Measurements from ENCODE around the gene GJB2.
"Not testable (repeated sequence)": the region's sequence is repeated elsewhere in the genome, so short reads cannot be mapped to it uniquely, and the experiment has no call there.

The GJB2 gene

DNA sequence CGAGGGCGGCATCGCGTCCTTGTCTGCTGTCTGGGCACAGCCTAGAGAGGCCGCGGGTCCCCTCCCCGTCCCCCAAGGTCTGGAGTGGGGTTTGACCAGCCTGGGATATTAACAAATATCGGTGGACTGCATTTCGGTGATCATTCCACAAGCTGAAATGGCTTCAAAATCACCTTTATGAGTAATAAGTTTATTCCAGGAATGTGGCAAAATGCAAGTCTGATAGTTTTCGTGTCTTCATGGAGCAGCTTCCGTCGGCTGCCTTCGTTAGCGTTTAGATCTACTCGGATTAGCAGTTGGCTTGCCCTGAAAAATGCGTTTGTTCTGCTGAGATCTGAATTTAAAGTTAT, 30.8 kb downstream of the GJB2 start:
- Mint-ChIP-seq H3K27me3 (peaks cover 46% of the 10 kb centered on the region), H3K4me3 (peak overlapping the region; percentile 71), H3K36me3 (ENCODE audit: low read depth) (no peaks in the 10 kb centered on the region), H3K9me3 (no peaks in the 10 kb centered on the region), H3K27ac (no peak overlapping the region), H3K4me1 (peaks cover 20% of the 10 kb centered on the region)
- no peak for DNase-seq
- ATAC-seq = no peak

DNA sequence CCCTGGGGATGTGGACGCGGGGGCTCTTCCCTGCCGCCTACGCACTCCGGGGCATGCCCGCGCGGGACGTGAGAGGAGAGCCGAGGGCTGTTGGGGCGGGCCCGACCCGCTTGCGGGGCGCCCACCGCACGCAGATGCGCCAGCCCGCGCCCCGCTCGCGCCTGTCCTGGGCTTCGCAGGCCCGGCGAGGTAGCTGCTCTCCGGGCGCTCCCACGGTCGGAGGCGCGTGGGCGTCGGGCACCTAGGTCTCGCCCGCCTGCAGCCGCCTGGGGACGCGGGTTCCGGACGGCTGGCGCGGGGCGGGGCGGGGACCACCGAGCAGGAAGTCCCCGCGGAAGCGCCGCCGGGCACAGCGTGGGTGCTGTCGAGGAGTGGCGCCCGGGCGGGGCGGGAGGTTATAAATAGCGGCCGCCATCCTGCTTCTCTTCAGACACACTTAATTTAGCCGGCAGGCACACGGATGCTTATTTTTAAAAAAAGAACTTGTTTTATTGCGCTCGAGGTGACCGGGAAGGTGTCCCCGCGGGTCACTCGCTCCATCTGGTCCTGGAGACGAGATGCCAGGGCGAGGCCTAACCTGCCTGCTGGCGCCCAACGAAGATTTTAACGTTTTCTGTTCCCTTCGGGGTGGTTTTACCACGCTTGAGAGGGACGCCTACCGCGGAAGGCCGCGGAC, 31.3 kb downstream of the GJB2 start:
- peak; percentile 60 for ATAC-seq
- H3K27me3 Mint-ChIP-seq = peaks cover 47% of the 10 kb centered on the region
- peak overlapping the region; percentile 71 for H3K4me3 Mint-ChIP-seq
- peaks cover 20% of the 10 kb centered on the region for H3K4me1 Mint-ChIP-seq
- H3K27ac Mint-ChIP-seq = no peak overlapping the region
- H3K9me3 Mint-ChIP-seq = no peaks in the 10 kb centered on the region
- DNase-seq = peak; percentile 67
- no peaks in the 10 kb centered on the region for H3K36me3 Mint-ChIP-seq (ENCODE audit: low read depth)

DNA sequence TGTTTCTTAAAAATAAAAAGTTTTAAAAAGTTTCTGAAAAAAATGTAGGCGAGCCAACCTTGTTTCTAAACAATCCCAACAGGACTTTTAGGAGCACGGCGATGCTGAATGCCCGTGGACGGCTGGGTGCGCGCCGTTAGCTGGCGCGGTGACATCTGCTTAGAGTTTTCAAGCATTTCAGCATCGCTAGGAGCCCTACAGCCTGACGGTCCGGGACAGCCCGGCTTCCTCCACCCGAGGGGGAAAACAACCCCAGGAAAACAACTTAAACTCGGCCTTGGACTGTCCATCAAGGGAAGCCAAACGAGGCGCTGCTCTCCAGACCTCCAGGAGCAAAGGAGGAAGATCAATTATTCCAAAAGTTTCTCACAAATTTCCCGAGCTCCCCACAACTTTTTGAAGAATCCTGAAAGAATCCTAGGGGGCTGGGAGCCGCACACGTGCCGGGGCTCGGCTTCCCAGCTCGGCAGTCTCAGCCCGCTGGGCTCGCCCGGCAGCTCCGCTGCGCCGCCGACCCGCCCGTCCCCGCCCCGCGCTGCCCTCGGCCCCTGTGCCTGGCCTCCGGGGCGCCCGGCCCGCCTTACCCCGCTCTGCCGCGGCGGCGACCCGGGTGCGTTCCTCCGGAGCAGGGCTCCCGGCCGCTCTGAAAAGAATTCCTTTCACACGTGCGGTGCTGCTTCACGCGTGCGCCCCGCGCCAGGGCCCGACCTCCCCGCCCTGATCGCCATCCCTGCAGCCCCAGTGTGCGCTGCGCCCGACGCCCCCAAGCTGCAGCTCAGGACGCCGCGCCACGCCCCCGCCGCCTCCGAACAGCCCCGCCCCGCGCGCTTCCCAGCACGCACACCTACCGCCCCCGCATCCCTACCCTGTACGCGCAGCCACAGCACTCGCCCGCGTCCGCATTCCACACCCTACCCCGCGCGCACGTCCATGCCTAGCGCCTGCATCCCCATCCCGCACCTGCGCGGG, 32.1 kb downstream of the GJB2 start, which contains the start of gene GJA3:
Gene GJA3, minus strand, starts transcription at position 747 of the 969 bp plus-strand sequence. CDS start 17,764 bp downstream, outside the sequence.
- Mint-ChIP-seq H3K27me3 (peaks cover 40% of the 10 kb centered on the region), H3K4me1 (peaks cover 20% of the 10 kb centered on the region), H3K4me3 (peak within 1 kb of the TSS; percentile 79), H3K27ac (no peak within 1 kb of the TSS), H3K9me3 (no peaks in the 10 kb centered on the region), H3K36me3 (ENCODE audit: low read depth) (no peaks in the 10 kb centered on the region)
- peak; percentile 50 for ATAC-seq
- peak; percentile 57 for DNase-seq

DNA sequence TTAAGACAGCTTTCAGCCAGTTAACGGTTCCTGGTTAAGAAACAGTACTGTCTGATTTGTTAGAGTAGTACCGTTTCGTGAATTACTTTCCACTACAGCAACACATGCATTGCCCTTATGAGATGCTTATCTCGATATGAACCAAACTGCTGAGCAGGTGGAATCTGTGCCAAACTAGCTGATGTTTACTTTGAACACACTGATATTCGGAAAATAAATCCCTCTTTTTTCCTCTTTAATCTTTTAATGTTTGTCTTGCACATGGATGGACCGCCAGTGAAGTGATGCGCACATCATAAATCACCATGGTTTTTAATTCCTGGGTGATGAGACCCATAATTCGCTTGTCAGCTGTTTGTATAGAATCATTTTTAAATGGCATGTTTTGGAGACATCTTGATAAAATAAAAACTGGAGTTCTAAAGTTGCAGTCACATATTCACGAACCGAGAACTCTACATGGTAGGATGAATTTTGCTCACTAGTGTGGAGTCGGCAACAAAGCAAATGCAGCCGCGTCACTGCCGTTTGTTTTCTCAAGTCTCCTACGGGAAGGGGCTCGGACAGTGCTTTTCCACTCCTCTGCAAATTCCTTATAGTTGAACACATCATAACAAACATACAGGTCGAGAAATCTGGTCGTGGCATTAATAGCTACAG, 33.0 kb downstream of the GJB2 start:
- no peak for ATAC-seq
- H3K4me1 Mint-ChIP-seq = peaks cover 20% of the 10 kb centered on the region
- H3K9me3 Mint-ChIP-seq = no peaks in the 10 kb centered on the region
- DNase-seq = no peak
- H3K4me3 Mint-ChIP-seq = peak overlapping the region; percentile 79
- H3K27ac Mint-ChIP-seq = no peak overlapping the region
- peaks cover 43% of the 10 kb centered on the region for H3K27me3 Mint-ChIP-seq
- H3K36me3 Mint-ChIP-seq (ENCODE audit: low read depth) = no peaks in the 10 kb centered on the region

DNA sequence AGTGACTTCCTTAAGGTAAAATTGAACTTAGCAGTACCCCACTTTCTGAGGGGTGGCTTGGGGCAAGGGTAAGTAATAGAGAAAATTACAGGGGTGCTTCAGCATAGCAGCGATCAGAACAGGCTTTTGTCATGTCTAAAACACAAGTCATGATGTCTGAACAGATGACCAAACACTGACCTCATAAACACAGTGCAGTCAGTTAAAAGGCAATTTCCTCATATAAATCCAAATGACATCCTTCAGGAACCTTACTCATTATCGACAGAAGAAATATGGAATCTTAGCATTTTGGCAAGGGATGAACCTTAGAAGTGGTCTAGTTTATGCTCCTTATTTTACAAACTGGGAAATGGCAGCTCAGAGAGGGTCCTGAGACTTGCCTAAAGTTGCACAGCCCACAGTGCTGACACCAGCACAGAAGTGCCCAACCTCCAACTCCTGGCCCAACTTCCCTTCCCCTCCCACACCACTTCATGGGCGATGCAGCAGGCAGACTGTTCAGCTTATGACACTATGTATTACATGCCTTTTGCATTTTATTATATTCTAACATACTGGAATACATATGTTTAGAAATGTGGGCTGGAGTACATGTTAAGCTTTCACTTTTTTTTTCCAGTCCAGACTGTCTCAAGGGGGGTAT, 35.5 kb downstream of the GJB2 start:
- H3K4me3 Mint-ChIP-seq = no peak overlapping the region
- H3K36me3 Mint-ChIP-seq (ENCODE audit: low read depth) = no peaks in the 10 kb centered on the region
- peaks cover 34% of the 10 kb centered on the region for H3K27me3 Mint-ChIP-seq
- H3K9me3 Mint-ChIP-seq = no peaks in the 10 kb centered on the region
- H3K4me1 Mint-ChIP-seq = peaks cover 18% of the 10 kb centered on the region
- no peak overlapping the region for H3K27ac Mint-ChIP-seq
- DNase-seq = no peak
- no peak for ATAC-seq

DNA sequence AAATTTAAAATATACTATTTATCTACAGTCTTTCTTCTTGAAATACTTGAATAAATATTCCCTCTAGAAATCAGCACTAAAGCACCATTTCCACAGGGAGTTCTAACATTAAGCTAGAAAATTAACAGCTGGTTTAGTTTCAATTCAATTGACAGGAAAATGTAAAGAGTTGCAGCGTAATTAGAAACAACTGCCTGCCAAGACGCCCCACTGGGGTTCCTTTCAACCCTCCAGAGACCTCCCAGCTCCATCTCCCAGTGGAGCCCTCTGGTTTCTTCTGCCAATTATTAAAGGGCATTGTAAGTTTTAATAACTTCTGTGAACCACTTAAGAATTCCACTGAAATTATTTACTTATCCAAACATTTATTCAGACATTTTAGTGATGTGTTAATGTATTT, 36.0 kb downstream of the GJB2 start:
- Mint-ChIP-seq H3K4me1 (peaks cover 12% of the 10 kb centered on the region), H3K27me3 (peaks cover 29% of the 10 kb centered on the region), H3K27ac (no peak overlapping the region), H3K4me3 (no peak overlapping the region), H3K36me3 (ENCODE audit: low read depth) (no peaks in the 10 kb centered on the region), H3K9me3 (no peaks in the 10 kb centered on the region)
- DNase-seq (no peak), ATAC-seq (no peak)

DNA sequence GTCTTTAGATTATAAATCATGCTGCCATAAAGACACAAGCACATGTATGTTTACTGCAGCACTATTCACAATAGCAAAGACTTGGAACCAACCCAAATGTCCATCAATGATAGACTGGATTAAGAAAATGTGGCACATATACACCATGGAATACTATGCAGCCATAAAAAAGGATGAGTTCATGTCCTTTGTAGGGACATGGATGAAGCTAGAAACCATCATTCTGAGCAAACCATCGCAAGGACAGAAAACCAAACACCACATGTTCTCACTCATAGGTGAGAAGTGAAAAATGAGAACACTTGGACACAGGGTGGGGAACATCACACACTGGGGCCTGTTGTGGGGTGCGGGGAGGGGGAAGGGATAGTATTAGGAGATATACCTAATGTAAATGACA, 39.4 kb downstream of the GJB2 start:
- H3K4me1 Mint-ChIP-seq; ATAC-seq; H3K9me3 Mint-ChIP-seq; H3K4me3 Mint-ChIP-seq; H3K36me3 Mint-ChIP-seq (ENCODE audit: low read depth); H3K27ac Mint-ChIP-seq; DNase-seq: not testable (repeated sequence)
- peaks cover 26% of the 10 kb centered on the region for H3K27me3 Mint-ChIP-seq

DNA sequence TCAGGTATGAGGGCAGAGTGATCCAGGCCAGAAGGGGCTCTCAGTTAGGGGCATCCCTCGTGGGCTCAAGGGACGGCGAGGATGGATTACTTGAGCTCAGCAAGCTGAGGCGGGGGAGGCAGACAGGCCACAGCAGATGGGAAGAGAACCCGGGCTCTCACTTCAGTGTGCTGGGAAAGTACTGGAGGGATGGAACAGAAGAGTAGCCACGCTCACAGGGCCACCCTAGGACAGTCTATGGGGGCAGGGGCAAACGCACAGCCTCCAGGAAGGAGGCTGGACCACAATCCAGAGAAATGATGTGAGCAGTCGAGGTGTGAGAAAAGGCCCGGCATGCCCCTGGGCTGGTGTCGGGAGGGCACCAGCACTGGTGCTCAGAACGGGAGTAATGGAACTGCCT, 41.1 kb downstream of the GJB2 start:
- Mint-ChIP-seq H3K36me3 (ENCODE audit: low read depth) (no peaks in the 10 kb centered on the region), H3K9me3 (no peaks in the 10 kb centered on the region), H3K4me1 (no peaks in the 10 kb centered on the region), H3K27me3 (peaks cover 21% of the 10 kb centered on the region), H3K27ac (no peak overlapping the region), H3K4me3 (no peak overlapping the region)
- DNase-seq (no peak), ATAC-seq (no peak)

DNA sequence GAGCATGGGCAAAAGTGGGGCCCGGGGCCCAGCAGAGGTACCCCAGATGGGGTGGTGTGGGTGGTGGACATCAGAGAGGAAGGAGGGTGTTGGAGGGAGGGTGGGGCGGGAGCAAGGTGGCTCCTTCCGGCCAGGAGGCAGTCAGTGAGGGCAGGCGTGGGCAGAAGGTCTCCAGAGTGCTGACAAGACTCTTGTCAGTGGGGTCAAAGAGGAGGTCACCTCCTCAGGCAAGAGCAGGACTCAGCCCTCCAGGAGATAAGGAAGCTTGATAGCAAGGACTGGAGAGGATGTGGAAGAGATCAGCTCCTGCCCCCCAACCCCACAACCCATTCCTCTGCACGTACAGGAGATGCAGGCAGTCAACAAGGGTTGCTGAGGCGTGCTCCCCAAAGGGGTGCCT, 41.7 kb downstream of the GJB2 start:
- no peak for DNase-seq
- H3K4me1 Mint-ChIP-seq = no peaks in the 10 kb centered on the region
- no peaks in the 10 kb centered on the region for H3K36me3 Mint-ChIP-seq (ENCODE audit: low read depth)
- H3K4me3 Mint-ChIP-seq = no peak overlapping the region
- H3K27me3 Mint-ChIP-seq = peaks cover 21% of the 10 kb centered on the region
- no peaks in the 10 kb centered on the region for H3K9me3 Mint-ChIP-seq
- ATAC-seq = no peak
- H3K27ac Mint-ChIP-seq = no peak overlapping the region

DNA sequence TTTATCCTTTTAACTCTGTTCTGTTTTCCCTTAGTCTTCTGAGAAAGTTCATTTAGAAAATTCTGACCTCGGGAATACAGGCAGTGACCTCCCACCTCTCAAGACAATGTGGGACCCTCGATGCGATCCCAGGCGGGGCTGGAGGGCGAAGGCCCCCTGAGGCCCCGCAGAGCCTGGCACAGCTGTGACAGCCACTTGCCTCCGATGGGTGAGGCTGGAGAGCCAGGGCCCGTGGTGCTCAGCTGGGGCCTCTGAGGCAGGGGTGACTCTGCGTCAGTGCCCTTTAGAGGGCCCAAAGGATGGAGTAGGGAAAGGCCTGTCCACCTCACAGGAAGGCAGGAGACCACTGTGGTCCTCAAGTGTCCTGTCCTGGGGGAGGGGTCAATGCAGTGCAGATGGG, 42.2 kb downstream of the GJB2 start:
- no peaks in the 10 kb centered on the region for H3K9me3 Mint-ChIP-seq
- no peaks in the 10 kb centered on the region for H3K4me1 Mint-ChIP-seq
- no peak overlapping the region for H3K27ac Mint-ChIP-seq
- H3K4me3 Mint-ChIP-seq = no peak overlapping the region
- ATAC-seq (no peak), DNase-seq (no peak)
- H3K27me3 Mint-ChIP-seq = peaks cover 21% of the 10 kb centered on the region
- no peaks in the 10 kb centered on the region for H3K36me3 Mint-ChIP-seq (ENCODE audit: low read depth)

DNA sequence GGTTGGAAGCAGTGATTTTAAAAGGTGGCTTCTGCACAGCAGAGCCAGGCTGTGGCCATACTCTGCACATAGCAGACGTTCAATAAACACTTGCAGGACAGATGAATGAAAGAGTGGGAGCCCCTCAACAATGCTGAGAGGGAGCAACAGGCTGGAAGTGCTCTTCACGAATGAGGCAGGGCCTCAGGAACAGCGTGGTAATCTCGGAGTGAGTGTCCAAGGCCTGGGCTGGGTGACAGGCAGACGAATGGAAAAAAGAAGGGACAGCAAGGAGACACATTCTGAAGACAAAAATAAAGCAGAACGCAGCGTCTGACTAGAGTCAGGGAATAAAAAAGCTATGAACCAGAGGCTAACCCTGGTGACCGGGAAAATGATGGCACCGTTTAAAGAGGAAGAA, 43.0 kb downstream of the GJB2 start:
- Mint-ChIP-seq H3K27ac (no peak overlapping the region), H3K27me3 (peaks cover 18% of the 10 kb centered on the region), H3K4me1 (no peaks in the 10 kb centered on the region), H3K9me3 (no peaks in the 10 kb centered on the region), H3K4me3 (no peak overlapping the region), H3K36me3 (ENCODE audit: low read depth) (no peaks in the 10 kb centered on the region)
- ATAC-seq = no peak
- no peak for DNase-seq

DNA sequence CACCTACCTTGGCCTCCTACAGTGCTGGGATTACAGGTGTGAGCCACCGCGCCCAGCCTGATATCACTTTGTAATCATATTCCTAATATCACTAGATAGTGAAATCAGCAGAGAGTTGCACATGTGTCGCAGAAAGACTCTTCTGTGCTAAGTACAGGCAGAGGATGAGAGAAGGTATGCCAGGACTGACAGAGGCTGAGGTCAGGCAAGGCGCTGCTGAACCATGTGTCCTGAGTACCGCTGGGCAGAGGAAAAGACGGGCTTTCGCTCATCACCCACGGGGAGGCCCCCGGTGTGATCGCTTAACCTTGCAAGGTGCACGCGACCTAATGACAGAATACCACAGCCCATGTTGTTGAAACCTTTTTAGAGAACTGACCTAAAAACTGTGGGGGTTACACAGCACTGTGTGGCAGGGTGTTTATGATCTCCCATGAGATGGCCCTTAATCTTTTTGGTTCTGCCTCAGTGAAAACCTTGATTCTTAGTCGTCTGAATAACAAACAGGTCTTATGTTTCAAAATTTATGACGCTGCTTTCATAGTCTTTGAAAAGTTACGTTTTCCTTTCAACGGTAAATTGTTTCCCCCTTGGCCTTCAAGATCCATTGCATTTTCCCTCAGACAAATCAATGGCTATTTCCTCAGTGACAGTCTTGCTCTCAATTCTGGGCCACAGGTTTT, 44.1 kb downstream of the GJB2 start:
- H3K27me3 Mint-ChIP-seq = peaks cover 24% of the 10 kb centered on the region
- ATAC-seq = no peak

DNA sequence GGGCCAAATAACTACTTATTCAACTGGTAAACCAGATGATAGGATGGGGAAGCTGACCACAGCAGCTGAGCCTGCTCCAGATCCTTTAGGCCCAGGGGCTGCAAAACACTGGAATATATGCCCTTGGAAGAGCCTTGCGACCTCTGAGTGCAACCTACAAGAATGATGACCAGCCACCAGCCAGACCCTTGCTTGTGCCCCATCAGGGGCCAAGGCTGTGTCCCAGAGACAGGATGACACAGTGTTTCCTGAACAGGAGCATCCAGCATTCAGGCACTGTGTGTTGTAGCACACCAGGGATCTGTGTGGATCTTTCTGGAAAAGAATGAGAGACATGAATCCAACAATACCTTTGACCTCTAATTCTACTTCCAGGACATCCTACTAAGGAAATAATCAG, 46.4 kb downstream of the GJB2 start:
- H3K36me3 Mint-ChIP-seq (ENCODE audit: low read depth) = no peaks in the 10 kb centered on the region
- H3K4me1 Mint-ChIP-seq = peaks cover 5% of the 10 kb centered on the region
- no peak overlapping the region for H3K27ac Mint-ChIP-seq
- ATAC-seq (no peak), DNase-seq (no peak)
- H3K27me3 Mint-ChIP-seq = peaks cover 39% of the 10 kb centered on the region
- no peaks in the 10 kb centered on the region for H3K9me3 Mint-ChIP-seq
- H3K4me3 Mint-ChIP-seq = no peak overlapping the region

More for the DNA sequence above, 44.1 kb downstream of the GJB2 start:
- Mint-ChIP-seq H3K36me3 (ENCODE audit: low read depth) (no peaks in the 10 kb centered on the region), H3K27ac (no peak overlapping the region), H3K9me3 (no peaks in the 10 kb centered on the region), H3K4me3 (no peak overlapping the region), H3K4me1 (no peaks in the 10 kb centered on the region)
- no peak for DNase-seq

DNA sequence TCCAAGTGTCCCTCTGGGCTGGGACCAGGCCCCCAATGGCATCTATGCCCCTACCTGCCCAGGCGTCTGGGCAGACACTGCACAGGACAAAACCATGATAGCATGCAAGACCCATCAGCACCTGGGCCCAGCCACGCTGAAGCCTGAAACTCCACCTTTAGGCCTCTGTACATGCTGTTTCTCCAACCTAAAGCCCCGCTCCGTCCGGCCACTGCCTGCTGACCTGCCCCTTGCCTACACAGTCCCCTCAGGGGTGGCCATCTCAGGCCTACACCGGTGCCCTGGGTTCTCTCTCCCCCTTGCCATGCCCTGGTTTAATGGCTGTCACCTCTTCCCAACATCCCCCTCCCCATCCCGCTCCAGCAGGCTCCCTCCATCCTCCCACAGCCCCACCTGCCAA, 47.2 kb downstream of the GJB2 start:
- no peak for DNase-seq
- H3K27me3 Mint-ChIP-seq = peaks cover 46% of the 10 kb centered on the region
- peaks cover 5% of the 10 kb centered on the region for H3K4me1 Mint-ChIP-seq
- H3K27ac Mint-ChIP-seq = no peak overlapping the region
- H3K4me3 Mint-ChIP-seq = no peak overlapping the region
- no peak for ATAC-seq
- no peaks in the 10 kb centered on the region for H3K36me3 Mint-ChIP-seq (ENCODE audit: low read depth)
- H3K9me3 Mint-ChIP-seq = no peaks in the 10 kb centered on the region
